Measurements from ENCODE around the gene SCN4A.
"Not testable (repeated sequence)": the region's sequence is repeated elsewhere in the genome, so short reads cannot be mapped to it uniquely, and the experiment has no call there.

SCN4A gene

DNA sequence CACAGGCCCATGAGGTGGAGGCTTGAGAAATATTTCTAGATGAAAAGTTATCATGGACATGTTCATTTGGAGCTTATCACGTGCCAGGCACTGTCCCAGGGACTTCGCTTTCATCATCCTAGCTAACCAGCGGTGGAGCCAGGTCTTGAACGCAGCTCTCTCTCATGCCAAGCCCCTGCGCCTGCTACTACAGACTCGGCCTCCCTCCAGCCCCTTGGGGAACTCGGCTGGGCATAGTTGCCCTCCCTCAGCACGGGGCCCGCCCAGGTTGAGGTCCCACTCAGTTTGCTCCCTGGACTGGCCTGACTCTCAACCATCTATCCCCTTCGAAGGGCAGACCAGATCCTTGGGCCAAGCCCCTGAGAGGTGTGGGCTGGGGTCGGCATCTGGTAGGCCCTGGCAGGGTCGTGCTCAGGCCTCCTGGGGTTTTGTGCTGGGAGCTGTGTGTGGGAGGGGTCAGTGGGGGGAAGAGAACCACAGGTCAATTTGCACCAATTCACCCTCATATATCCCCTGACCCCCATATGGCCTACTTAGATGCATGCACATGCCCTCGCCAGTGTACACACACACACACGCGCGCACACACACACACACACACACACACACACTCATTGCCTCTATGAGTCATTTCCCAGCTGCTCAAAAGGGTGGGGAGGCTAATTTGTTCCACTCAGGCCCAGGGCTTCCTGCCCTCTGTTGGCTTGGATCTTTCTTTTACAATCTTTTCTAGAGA, 12.1 kb upstream of the SCN4A start:
- DNase-seq: peak; percentile 90

DNA sequence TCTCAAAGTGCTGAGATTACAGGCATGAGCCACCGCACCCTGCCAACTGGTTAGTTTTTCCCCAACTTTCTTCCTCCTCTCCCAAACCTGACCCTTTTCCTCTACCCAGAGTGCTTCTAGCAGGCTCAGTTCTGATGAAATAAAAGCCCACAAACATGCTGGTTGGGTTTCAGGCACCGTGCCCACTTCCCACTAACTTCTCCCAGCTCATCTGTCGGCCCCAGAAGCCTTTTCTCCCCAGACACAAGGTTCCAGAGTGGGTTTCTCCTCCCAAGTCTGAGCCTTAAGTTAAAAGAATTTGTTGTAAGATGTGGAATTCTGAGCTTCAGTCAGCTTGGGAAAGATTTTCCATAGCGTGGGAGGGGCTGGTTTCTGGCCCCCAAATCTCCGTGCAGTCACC, 11.5 kb upstream of the SCN4A start:
- DNase-seq: no peak

DNA sequence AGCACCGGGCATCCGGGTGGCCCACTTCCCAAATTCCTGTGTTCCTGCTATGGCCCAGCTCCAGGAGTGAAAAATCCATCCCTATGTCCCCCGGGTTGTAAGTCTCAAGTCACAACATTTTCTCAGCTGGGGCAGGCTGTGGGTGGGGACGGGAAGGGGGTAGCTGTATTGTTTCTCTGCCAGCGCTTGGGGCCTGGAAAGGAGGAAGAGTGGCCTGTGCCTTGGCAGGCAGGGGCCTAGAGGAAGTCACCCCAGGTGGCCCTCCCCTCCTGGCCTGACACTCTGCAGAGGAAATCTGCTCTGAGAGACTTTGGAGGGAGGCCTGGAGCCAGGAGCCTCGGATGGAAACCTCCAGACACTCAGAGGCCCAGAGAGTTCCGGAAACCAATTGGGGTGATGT, 10.6 kb upstream of the SCN4A start:
- peak; percentile 19 for DNase-seq

DNA sequence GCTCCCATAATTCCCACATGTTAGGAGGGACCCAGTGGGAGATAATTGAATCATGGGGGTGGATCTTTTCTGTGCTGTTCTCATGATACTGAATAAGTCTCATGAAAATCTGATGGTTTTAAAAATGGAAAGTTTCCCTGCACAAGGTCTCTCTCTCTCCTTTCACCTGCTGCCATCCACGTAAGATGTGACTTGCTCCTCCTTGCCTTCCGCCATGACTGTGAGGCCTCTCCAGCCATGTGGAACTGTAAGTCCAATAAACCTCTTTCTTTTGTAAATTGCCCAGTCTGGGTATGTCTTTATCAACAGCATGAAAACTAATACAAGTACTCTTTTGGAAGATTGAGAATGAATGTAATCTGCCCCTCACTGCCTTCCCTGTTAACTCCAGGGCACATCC, 9.9 kb upstream of the SCN4A start:
- DNase-seq: not testable (repeated sequence)

DNA sequence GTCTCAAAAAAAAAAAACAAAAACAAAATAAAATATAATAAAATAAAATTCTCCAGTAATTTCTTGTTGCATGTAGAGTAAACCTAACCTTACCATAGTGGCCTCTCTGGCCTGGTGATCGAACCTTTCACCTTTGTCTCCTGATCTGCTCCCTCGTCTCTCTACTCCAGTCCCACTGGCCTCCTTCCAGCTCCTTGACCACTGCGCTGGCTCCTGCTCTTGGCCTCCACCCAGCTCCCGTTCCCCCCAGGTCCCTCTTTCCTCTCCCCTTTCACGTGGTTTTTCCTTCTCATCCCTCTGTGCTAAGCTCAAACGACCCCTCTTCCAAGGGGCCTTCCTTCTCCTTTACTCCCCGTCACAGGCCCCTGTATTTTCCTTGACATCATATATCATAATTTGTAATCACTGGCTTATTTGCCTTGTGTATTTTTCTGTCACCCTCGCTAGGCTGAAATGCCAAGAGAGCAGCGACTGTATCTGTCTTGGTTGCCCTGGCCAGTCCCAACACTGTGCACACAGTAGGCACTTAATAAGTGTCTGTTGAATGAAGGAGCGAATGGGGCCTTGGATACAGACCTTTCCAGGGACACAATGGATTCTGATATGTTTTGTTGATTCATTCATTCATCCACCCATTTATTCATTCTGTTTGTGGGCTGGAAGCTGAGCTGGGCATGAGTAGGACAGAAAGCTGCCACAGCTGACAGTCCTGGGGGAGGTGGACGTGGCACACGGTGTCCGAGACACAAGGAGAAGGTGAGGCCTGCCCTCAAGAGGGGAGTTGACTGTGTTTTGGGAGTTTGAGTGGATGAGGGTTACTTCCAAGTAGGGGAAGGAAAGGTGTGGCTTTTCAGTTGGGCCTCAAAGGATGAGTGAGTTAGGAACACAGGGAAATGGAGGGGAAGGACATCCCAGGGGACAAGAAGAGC, 5.8 kb upstream of the SCN4A start:
- DNase-seq: no peak

DNA sequence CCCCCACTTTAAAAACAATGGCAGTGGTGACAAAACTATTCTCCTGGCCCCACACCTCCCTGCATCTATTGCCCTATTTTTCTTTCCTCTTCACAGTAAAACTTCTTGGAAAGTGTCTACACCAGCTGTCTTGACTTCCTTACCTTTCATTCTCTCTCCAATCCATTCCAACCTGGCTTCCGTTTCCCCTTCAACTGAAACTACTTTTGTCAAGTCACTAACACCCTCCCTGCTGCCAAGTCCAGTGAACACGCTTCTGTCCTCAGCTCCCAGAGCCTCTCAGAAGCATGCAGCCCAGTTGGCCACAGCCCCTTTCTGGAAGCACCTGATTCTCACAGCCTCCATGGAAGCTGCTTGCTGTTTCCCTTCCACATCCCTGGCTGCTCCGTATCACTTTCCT, 4.0 kb upstream of the SCN4A start:
- DNase-seq: no peak

DNA sequence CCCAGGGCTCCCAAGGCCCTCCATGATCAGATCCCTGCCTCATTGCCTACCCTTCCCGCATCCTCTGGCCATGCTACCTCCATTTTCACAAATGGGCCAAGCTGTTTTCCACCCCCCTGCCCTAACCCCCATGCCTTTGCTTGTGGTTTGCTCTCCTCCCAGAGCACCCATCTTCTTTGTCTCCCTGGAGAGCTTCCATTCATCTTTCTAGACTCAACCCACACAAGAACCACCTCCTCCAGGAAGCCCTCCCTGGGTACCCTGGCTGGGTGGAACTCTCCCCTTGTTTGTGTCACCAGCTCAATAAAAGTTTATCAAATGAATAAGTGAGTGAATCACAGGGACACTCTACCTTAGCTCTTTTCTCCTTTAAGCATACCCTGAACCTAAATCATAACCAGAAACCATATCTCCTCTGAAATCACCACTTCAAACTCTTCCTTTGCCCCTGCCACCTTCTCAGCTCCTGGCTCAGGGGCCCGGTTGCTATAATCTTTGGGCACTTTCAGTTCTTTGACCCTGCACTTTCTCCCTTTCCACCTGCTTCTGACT, 2.9 kb upstream of the SCN4A start:
- DNase-seq: no peak

DNA sequence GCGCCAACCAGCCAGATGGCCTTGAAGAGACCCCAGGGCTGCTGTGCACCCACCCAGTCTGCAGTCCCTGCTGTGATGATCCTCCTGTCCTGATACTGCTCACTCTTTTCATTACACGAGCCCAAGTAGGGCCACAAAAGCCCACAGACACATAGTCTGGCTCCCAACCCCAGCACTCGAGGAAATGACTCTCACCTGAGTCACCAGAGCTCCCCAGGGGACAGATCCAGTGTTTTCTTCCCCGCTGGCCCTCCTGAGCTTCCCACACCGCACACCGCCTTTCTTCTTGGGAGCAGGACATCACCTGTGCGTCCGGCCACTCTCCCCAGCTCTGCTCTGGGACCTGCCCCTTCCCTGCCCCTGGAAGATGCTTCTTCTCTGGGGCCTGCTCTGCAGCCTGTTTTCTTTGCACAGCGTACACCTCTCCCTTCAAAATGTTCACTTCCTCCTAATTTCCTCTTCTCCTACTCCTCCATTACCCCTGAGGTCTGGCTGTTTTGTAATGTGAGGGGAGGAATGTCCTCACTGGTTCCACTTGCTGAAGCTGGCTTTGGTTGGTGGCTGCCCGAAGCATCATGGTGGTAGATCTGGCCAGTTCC, 2.0 kb upstream of the SCN4A start:
- DNase-seq: peak; percentile 75

DNA sequence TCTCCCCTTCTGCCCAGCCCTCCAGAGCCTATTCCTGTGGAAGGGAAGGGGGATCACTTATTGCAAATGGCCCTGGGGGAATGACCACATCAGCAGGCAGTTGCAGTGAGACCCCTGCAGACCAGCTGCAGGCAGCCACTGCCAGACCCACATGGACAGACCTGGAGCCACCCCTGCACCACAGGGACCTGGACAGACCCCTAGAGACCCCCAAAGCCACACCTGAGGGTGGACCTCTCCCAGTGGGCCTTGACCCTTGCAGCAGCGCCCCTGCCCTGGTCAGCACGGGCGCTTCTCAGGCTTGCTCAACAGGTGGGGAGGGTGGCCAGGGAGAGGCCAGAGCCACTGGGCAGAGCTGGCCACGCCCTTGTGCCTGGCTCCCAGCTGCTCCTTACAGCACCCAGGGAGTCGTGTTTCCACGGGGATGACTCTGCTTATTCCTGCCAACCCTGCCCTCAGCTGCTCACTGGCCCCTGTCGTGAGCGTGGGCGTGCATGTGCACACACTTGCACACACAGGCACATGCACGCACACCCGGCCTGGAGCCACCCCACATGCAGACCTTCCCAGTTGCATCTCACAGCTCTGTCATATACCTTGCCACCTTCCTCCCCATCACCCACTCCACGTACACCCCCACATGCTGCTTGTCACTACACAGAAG, 1.3 kb upstream of the SCN4A start:
- no peak for DNase-seq

DNA sequence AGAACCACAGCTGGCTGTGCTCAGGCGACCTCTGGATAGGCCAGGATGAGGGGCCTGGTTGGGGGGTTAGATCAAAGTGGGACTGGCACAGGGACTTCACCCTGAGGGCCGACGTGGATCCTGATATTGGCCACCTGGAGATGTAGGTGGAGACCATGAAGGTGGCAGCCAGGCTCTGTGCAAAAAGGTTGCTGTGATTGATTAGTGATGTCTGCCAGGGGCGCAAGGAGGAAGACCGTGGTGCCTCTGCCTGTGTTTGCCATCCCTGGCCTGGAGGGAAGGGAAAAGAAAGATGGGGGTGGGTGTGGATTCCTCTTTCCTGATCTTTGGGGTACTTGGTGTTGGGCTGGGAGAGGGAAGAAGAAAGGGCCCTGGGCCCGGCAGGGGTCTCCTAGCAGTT, 529 bp upstream of the SCN4A start:
- DNase-seq: no peak

DNA sequence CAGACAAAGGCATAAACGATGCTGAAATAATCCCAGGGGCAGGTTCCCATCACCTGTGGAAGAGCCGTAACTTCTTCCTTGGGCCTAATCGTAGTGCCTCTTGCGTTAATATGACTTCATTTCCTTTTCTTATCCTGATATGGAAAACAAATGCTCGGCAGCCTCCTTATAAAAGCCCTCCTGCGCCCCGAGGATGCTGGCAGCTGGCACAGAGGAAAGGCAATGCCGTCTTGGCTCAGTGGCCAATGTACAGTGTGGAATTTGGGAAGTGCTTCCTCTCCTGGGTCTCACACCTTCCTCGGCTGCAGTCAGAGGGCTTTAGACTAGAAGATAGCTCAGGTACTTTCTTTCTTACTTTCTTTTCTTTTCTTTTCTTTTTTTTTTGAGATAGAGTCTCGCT, 3.4 kb downstream of the SCN4A start:
- no peak for DNase-seq

DNA sequence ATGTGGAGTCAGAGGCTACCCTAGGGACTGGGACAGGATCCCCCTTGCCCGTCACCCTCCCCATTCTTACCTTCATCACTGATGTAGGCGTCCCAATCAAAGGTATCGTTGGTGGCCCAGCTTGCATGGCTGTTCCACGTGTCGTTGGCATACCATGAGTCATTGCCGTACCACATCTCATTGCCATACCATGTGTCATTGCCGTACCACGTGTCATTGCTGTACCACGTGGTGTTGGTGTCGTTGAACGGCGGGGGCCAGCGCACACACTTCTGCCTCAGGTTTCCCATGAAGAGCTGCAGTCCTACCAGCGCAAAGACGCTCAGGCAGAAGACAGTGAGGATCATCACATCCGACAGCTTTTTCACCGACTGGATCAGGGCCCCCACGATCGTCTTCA, 4.8 kb downstream of the SCN4A start:
- peak; percentile 17 for DNase-seq

DNA sequence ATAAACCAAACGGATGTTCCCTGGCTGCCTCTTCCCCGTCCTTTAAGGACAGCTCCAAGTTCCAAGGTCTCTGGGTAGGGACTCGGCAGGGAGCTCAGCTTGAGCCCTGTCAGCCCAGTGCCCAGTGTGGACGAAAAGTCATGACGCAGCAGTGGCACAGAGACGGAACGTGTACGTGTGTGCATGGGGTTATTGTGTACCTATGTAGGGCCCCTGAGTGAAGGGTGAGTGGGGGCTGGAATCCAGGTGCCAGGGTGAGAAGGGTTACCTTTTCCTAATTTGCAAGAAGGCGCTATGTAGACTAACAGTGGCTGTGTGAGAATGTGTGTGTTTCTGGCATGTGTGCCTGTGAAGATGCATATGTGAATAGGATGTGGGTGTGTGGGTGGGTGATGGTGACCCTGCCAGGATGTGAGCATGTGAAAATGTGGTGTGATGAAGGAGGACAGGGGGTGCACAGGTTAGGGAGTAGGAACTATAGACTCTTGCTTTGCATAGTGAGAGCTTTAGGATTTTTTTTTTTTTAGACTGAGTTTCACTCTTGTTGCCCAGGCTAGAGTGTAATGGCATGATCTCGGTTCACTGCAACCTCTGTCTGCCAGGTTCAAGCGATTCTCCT, 6.0 kb downstream of the SCN4A start:
- no peak for DNase-seq

DNA sequence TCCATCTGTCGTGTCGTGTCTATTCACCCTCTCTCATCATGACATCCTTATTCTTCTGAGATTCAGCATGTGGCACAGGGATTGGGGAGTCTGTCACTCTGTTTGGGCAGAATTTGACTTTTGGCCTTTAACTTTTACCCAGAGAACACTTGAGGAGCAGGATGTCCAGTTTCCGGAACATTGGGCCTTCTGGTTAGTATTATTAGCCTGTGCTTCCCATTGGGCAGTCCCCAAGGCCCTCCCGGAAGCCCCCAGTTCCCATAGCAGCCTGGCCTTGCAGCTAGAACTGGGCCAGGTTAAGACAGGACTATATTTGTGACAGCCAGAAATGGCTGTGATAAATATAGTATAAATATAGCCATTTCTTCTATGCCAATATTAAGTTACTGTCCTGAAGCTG, 9.6 kb downstream of the SCN4A start:
- no peak for DNase-seq

DNA sequence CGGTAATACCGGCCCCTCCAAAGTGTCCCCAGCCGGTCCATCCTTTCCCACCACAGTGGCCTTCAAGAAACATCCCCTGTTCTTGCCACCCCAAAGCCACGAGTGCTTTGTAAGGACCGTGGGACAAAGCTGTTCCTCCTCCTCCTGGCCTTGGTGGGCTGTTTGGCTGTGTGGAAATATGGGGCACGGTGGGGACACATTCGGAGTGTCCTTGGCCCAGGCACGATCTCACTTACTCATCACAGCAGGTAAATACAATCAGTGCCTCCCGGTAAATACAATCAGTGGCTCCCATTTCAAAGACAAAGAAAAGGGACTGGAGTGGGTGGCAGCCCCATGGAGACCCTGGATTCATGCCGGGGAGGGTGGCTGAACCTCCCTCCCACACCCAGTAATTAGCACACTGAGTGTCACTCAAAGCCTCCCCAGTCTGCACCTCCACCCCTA, 10.4 kb downstream of the SCN4A start:
- DNase-seq: no peak

DNA sequence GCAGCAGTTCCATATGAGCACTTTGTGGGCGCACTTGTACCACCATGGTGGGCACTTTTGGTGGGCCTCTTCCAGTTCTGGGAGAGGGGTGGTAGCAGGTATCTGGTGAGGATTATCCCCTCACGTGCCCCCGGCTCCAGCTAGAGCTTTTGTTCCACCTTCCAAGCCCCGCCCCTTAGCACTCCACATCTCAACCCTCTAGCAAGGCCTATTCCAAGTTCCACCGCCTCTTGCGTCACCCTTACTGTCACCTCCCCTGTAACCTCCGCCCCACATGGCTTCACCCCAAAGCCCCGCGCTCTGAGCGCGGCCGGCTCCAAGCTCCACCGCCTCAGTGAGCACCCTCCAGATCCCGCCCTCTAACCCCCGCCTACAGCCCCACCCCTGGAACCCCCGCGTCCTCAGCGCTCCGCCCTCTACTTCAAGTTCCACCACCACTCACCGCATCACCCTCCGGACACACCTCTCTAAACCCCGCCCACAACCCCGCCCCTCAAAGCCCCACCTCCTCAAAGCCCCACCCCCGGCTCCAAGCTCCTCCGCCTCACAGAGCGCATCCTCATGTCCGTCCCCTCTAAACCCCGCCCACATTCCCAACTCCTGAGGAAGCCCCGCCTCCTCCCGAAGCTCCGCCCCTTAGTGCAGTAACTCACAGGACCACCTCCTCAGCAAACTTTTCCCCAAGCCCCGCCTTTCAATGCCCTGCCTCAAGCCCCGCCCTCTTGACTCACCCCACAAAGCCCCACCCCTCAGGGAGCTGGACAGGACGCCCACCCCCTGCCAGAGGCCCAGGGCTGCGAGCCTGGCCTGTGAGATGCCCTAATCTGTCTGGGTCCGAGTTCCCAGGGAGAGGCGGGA, 11.1 kb downstream of the SCN4A start:
- peak; percentile 65 for DNase-seq

DNA sequence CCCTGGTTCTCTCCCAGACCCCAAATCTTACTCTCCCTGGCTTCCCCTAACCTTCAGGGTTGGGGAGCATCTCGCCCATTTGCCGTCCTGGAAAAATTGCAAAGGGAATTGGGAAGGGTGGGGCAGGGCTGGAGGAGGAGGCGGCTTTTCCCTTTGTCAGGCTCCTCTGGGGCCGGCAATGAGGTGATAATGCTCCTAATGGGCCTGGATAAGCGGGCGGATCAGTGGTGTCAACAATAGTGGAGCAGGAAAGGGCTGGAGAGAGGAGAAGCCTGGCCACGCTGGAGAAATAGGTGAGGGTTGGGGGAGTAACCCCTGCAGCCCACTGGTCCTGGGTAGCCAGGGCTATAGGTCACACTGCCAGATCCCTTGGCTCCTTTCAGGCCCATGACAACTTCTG, 12.3 kb downstream of the SCN4A start:
- no peak for DNase-seq

DNA sequence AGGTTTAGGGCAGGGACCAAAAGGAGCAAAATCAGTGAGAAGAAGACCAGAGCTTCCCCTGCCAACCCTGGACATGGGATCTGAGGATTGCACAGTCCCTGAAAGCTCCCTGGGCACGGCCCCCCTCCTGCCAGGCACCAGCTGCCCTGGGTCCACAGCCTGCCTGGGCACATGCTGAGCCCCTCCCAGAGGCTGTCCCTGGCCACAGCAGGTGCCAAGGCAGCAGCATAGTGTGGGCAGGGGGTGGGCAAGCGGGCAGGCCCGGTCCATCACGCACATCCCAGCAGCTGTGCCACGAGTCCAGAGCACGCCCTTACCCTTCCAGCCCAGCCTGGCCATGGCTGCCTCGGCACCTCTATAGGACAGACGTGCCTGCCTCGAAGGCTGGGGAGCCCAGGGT, 12.7 kb downstream of the SCN4A start:
- DNase-seq: no peak

DNA sequence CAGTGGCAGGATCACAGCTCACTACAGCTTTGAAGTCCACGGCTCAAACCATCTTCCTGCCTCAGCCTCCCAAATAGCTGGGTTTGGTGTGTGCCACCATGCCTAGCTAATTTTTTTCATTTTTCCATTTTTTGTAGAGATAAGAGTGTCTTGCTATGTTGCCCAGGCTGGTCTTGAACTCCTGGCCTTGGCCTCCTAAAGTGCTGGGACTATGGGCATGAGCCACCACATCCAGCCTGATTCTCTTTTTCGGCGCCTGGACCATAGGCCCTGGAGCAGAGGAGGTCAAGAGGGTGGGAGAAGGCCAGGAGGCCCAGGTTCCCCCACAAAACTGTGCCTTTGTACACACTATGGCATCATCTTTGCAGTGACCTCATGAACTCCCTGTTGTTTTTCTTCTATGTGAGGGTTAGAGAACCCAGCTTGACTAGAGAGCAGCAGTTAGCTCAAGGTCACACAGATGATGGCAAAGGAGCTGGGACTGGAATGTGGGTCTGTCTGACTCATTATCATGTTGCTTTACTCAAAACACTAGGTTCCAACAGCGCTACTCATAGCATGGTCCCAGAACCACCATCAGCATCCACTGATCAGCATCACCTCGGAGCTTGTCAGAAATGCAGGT, 16.3 kb downstream of the SCN4A start:
- DNase-seq: peak; percentile 52

DNA sequence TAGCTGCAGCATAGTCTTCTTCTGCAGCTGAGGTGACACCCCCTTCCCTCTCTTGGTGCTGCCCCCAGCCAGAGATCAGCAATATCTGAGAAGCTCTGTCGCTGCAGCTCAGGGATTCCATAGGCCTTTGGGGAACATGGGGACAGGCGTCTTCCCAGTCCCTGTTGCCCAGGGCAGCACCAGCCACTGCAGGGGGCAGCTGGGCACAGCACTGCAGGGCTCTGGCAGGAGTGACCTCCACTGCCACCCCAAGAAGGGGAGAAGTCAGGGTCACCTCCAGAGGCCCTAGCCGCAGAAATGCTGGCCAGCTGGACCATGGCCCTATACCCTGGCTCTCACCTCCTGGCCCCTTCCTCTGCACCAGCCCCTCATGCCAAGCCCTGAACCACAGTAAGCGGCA, 16.9 kb downstream of the SCN4A start:
- DNase-seq: no peak

DNA sequence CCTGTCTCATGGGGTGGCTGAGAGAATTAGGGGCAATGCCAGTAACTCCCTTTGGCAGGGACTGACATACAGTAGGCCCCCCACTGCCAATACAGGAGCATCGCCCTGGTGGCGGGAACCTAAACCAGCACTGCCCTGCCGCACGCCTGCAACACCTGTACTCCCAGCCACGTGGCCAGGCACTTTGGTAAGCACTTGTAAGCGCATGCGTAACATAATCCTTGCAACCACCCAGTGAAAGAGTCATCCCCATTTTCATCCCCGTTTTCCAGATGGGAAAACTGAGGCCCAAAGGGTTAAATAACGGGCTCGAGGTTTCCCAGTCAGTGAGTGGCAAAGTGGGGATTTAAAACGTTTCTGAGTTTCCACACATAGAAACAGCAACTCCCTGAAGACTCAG, 17.5 kb downstream of the SCN4A start:
- DNase-seq: no peak

Measured in fibroblast of skin of back (primary cell).